ENCODE data around the gene ABHD17C. TPM values are rescaled to one million over a fixed set of nuclear protein-coding genes. Genes with fewer than 3 reads are reported as not detected.

The ABHD17C gene
- total RNA-seq, 3 donors from 2014 or later = 1.3 to 5.2 (median 5.1) TPM

- no peaks in the 10 kb centered on the region for H3K36me3 ChIP-seq
- no peak overlapping the region for H3K27ac ChIP-seq
- TF ChIP-seq CTCF (IDR thresholded peaks at IDR 0.05) (no peak), POLR2A (IDR thresholded peaks at IDR 0.05) (no peak), POLR2AphosphoS5 (IDR thresholded peaks at IDR 0.05) (no peak)
- intact Hi-C loops (cut with DNase I; ENCODE audit: low total_unique reads) = no loop called here
- no peaks in the 10 kb centered on the region for H3K27me3 ChIP-seq
- no peaks in the 10 kb centered on the region for H3K4me1 ChIP-seq
- H3K9me3 ChIP-seq = no peaks in the 10 kb centered on the region
- no peak for DNase-seq (ENCODE audit: low spot score in 2 of 2)
- H3K4me3 ChIP-seq = no peak overlapping the region
These were observed 69.4 kb downstream of the ABHD17C start for GRCh38 chr15:80764535-80764934.

GRCh38 chr15:80766275-80766674, 71.2 kb downstream of the ABHD17C start:
- no peaks in the 10 kb centered on the region for H3K36me3 ChIP-seq
- no peak for DNase-seq (ENCODE audit: low spot score in 2 of 2)
- H3K27me3 ChIP-seq = no peaks in the 10 kb centered on the region
- TF ChIP-seq CTCF (IDR thresholded peaks at IDR 0.05) (no peak), POLR2AphosphoS5 (IDR thresholded peaks at IDR 0.05) (no peak), POLR2A (IDR thresholded peaks at IDR 0.05) (no peak)
- no peak overlapping the region for H3K27ac ChIP-seq
- H3K4me1 ChIP-seq = no peaks in the 10 kb centered on the region
- intact Hi-C loops (cut with DNase I; ENCODE audit: low total_unique reads) = no loop called here
- no peak overlapping the region for H3K4me3 ChIP-seq
- no peaks in the 10 kb centered on the region for H3K9me3 ChIP-seq

- no peaks in the 10 kb centered on the region for H3K9me3 ChIP-seq
These were observed 73.0 kb downstream of the ABHD17C start for GRCh38 chr15:80768158-80768557.

GRCh38 chr15:80769153-80769828, 74.2 kb downstream of the ABHD17C start:
- Histone ChIP-seq H3K4me1 (no peaks in the 10 kb centered on the region), H3K36me3 (no peaks in the 10 kb centered on the region), H3K27me3 (no peaks in the 10 kb centered on the region), H3K27ac (no peak overlapping the region), H3K4me3 (no peak overlapping the region), H3K9me3 (no peaks in the 10 kb centered on the region)
- intact Hi-C loops (cut with DNase I; ENCODE audit: low total_unique reads) = no loop called here
- no peak for DNase-seq (ENCODE audit: low spot score in 2 of 2)
- TF ChIP-seq POLR2A (IDR thresholded peaks at IDR 0.05) (no peak), CTCF (IDR thresholded peaks at IDR 0.05) (no peak)

More at GRCh38 chr15:80768158-80768557, 73.0 kb downstream of the ABHD17C start:
- DNase-seq (ENCODE audit: low spot score in 2 of 2) = no peak
- no peaks in the 10 kb centered on the region for H3K27me3 ChIP-seq
- no peak overlapping the region for H3K4me3 ChIP-seq
- TF ChIP-seq CTCF (IDR thresholded peaks at IDR 0.05) (no peak), POLR2AphosphoS5 (IDR thresholded peaks at IDR 0.05) (no peak), POLR2A (IDR thresholded peaks at IDR 0.05) (no peak)
- no peak overlapping the region for H3K27ac ChIP-seq
- H3K4me1 ChIP-seq = no peaks in the 10 kb centered on the region
- intact Hi-C loops (cut with DNase I; ENCODE audit: low total_unique reads) = no loop called here
- H3K36me3 ChIP-seq = no peaks in the 10 kb centered on the region

GRCh38 chr15:80769829-80770705, 75.0 kb downstream of the ABHD17C start:
- intact Hi-C loops (cut with DNase I; ENCODE audit: low total_unique reads) = no loop called here
- H3K27ac ChIP-seq = no peak overlapping the region
- no peak for TF ChIP-seq CTCF (IDR thresholded peaks at IDR 0.05)
- no peak for TF ChIP-seq POLR2A (IDR thresholded peaks at IDR 0.05)
- TF ChIP-seq POLR2AphosphoS5 (IDR thresholded peaks at IDR 0.05) = no peak

More at GRCh38 chr15:80769829-80770705, 75.0 kb downstream of the ABHD17C start:
- DNase-seq (ENCODE audit: low spot score in 2 of 2) = no peak
- no peak overlapping the region for H3K4me3 ChIP-seq
- H3K27me3 ChIP-seq = no peaks in the 10 kb centered on the region
- H3K4me1 ChIP-seq = no peaks in the 10 kb centered on the region
- H3K9me3 ChIP-seq = no peaks in the 10 kb centered on the region
- H3K36me3 ChIP-seq = no peaks in the 10 kb centered on the region
